ENCODE measurements around the gene REXO1. TPM values are rescaled to one million over a fixed set of nuclear protein-coding genes. Genes with fewer than 3 reads are reported as not detected.

The REXO1 gene
- total RNA-seq, 1 donor from 2014 or later: 22.2 TPM

DNA sequence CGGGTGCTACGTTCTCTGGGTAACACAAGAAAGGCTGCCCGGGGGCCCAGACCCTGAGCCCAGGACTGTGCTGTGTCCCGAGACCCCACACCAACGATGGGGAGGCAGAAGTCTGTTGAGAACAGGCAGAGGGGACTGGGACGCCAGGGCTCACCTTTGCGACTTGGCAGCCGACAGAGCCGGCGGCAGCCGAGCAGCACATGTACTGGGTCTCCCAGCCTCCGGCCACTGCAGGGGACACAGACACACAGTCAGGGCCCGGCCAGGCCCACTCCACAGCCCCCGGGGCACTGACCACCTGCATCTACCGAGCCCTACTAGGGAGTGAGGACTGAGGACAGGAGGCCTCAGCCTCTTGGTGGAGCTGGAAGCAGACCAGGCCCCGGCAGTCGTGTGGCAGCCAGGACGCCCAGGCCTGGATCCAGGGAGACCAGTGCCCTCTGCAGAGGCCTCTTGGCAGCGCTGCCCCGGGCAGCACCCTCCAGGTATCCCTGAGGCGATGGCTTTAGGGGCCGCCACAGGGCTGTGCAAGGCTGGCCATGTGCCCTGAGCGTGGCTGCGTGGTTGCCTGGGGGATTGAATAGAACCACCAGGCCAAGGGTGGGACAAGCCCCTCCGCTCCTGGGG is 30.6 kb downstream of the REXO1 start:
- peaks cover 9% of the 10 kb centered on the region for H3K36me3 Mint-ChIP-seq (ENCODE audit: low read depth)
- no peak for DNase-seq (ENCODE audit: low spot score)
- peaks cover 6% of the 10 kb centered on the region for H3K4me1 Mint-ChIP-seq (ENCODE audit: low read depth)
- TF ChIP-seq, protein P1, sequence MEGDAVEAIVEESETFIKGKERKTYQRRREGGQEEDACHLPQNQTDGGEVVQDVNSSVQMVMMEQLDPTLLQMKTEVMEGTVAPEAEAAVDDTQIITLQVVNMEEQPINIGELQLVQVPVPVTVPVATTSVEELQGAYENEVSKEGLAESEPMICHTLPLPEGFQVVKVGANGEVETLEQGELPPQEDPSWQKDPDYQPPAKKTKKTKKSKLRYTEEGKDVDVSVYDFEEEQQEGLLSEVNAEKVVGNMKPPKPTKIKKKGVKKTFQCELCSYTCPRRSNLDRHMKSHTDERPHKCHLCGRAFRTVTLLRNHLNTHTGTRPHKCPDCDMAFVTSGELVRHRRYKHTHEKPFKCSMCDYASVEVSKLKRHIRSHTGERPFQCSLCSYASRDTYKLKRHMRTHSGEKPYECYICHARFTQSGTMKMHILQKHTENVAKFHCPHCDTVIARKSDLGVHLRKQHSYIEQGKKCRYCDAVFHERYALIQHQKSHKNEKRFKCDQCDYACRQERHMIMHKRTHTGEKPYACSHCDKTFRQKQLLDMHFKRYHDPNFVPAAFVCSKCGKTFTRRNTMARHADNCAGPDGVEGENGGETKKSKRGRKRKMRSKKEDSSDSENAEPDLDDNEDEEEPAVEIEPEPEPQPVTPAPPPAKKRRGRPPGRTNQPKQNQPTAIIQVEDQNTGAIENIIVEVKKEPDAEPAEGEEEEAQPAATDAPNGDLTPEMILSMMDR (IDR thresholded peaks at IDR 0.05): no peak
- H3K27ac Mint-ChIP-seq (ENCODE audit: unreplicated experiment): no peak overlapping the region
- no peaks in the 10 kb centered on the region for H3K27me3 Mint-ChIP-seq (ENCODE audit: low read depth)
- no peak overlapping the region for H3K4me3 Mint-ChIP-seq (ENCODE audit: unreplicated experiment)
- no peaks in the 10 kb centered on the region for H3K9me3 Mint-ChIP-seq (ENCODE audit: low read depth)

DNA sequence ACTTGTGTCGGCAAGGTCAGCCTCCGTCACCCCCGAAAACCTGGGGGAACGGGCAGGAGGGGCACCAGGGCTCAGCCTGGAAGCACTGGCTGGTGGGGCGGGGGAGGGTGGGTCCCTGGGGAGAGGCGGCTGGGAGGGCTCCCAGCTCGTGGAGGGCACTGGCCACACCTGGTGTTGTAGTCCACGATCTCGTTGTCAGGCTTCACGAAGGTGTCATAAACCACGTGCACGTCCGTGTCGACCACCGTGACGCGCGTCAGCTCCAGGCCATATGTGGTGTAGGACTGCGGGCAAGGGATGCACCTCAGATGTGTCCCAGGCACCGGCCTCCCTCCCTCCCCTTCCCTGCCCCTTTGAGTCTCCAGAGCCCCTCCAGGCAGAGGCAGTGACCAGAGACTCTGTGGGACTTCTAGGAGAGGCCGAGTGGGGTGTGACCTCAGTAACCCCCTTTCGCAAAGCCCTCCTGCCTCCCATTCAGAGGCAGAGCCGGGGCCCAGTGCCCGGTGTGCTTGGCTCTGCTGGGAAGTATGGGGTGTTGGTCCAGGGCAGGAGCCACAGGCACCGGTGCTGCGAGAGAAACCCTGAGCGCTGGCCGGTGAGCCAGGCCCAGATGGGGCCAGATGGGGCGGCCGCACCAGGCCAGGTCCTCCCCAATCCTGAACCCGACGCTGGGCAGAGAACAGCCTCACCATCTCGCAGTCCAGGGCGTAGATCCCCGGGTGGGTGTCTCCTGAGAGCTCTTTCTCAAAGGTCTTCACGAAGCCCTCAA is 31.6 kb downstream of the REXO1 start:
- Mint-ChIP-seq H3K4me3 (ENCODE audit: unreplicated experiment) (no peak overlapping the region), H3K27ac (ENCODE audit: unreplicated experiment) (no peak overlapping the region), H3K27me3 (ENCODE audit: low read depth) (no peaks in the 10 kb centered on the region), H3K4me1 (ENCODE audit: low read depth) (peaks cover 11% of the 10 kb centered on the region), H3K9me3 (ENCODE audit: low read depth) (no peaks in the 10 kb centered on the region), H3K36me3 (ENCODE audit: low read depth) (peaks cover 7% of the 10 kb centered on the region)
- no peak for DNase-seq (ENCODE audit: low spot score)
- TF ChIP-seq, protein P1 (IDR thresholded peaks at IDR 0.05): no peak

DNA sequence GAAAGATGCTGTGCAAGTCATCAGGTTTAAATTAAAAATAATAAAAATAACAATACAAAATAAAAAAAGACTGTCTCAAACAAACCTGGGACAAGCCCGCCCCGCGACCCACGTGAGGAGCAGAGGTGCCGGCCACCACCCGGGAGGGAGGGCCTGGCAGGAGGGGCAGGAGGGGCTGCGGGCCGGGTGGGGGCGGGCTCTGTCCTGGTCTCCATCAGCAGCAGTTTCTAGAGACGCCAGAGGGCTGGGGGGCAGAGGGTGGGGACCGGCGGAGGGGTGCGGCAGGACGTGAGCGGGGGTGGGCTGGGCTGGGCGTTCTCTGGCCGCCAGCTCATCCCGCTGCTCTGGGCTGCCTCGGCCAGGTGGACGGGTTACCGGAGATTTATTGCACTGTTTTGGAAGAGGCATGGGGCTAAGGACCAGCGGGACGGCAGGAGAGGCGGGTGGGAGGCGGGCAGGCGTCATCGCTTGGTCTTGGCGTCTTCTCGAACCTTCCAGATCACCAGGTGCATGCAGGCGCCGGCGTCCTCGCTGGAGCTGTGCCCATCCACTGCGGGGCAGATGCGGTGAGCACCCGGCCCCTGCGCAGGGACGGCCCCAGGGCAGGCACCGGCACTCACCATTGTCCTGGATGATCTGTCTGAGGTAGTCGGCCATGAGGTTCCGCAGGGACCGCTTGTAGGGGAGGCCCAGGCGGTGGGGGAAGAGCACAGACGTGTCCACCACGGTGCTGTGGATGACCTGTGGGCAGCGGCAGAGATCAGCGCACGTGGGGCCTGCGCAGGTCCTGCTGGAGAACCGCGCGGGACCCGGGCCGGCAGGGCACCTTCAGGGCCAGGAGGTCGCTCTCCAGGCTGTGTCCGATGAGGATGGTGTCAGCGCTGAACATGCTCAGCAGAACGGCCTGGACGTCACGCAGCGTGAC is 32.4 kb downstream of the REXO1 start:
- DNase-seq (ENCODE audit: low spot score): no peak
- H3K27ac Mint-ChIP-seq (ENCODE audit: unreplicated experiment): no peak overlapping the region
- peaks cover 7% of the 10 kb centered on the region for H3K36me3 Mint-ChIP-seq (ENCODE audit: low read depth)
- H3K4me3 Mint-ChIP-seq (ENCODE audit: unreplicated experiment): no peak overlapping the region
- TF ChIP-seq, protein P1 (IDR thresholded peaks at IDR 0.05): no peak
- no peaks in the 10 kb centered on the region for H3K9me3 Mint-ChIP-seq (ENCODE audit: low read depth)
- no peaks in the 10 kb centered on the region for H3K27me3 Mint-ChIP-seq (ENCODE audit: low read depth)
- peaks cover 15% of the 10 kb centered on the region for H3K4me1 Mint-ChIP-seq (ENCODE audit: low read depth)

DNA sequence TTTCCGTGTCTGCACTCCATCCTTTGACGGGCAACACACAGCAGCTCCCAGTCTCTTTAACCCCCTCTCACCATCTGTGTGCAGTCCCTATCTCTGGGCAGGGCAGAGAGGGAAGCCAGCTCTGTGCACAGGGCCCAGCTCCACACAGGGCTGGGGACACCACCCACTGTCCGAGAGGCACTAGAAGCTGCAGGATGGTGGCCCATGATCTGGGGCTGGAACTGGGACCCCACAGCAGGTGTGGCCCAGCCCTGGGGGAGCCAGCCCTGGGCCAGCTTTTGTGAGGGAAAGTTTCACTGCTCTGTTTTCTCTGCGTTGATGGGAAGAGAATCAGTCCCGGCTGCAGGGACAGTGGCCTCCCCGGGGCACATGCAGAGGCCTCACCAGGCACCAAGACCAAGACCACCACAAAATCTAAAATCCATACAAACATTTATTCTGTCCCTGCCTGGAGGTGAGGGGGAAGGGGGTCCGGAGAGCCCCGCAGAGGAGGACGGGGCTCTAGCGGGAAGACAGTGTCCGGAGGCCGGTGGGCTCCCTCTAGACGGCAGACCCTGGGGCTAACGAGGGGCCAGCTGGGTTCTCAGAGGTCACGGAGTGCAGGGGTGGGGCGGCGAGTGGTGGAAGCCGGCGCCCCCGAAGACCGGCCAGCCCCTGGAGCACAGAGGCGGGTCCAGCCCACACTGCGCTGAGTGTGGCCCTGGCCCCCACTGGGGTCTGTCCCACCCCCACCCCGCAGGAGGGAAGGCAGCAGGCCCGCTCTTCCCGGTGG is 33.3 kb downstream of the REXO1 start:
- Mint-ChIP-seq H3K36me3 (ENCODE audit: low read depth) (peaks cover 4% of the 10 kb centered on the region), H3K4me1 (ENCODE audit: low read depth) (peaks cover 15% of the 10 kb centered on the region), H3K27ac (ENCODE audit: unreplicated experiment) (no peak overlapping the region), H3K27me3 (ENCODE audit: low read depth) (no peaks in the 10 kb centered on the region), H3K4me3 (ENCODE audit: unreplicated experiment) (no peak overlapping the region), H3K9me3 (ENCODE audit: low read depth) (no peaks in the 10 kb centered on the region)
- TF ChIP-seq, protein P1 (IDR thresholded peaks at IDR 0.05): no peak
- DNase-seq (ENCODE audit: low spot score): no peak

Measured in chondrocyte (in vitro differentiated cells).